DND-41 (cell line): Measurements from ENCODE around the gene ZNF608.

ENCODE experiments used
- ATAC-seq: fragments of 200-7000 bp; cut with Tn5 transposase; 3 replicates; pipeline ENCODE4 v1.9.1; 2021; ENCODE audit warnings: low read depth; ENCODE audit not compliant: insufficient read depth
- DNase-seq: peaks from one replicate; pipeline ENCODE4 v3.0.0-alpha.2; 2020
- H2AFZ ChIP-seq: 2 replicates; pipeline ENCODE4 v1.6.0; 2012; ENCODE audit warnings: low read depth, low read length
- H3K27ac ChIP-seq: 2 replicates; pipeline ENCODE4 v1.5.1; 2012; ENCODE audit warnings: low read length, inconsistent platforms
- H3K27me3 ChIP-seq: fragments of 200-600 bp; sonication (generic); 2 replicates; pipeline ENCODE4 v1.6.0; 2012; ENCODE audit warnings: low read length, mild to moderate bottlenecking, inconsistent platforms; ENCODE audit not compliant: insufficient read depth, poor library complexity
- H3K36me3 ChIP-seq: 2 replicates; pipeline ENCODE4 v1.5.1; 2012; ENCODE audit warnings: low read length, inconsistent platforms; ENCODE audit not compliant: insufficient read depth
- H3K4me1 ChIP-seq: 2 replicates; pipeline ENCODE4 v1.5.1; 2012; ENCODE audit warnings: mild to moderate bottlenecking, low read length; ENCODE audit not compliant: insufficient read depth
- H3K4me2 ChIP-seq: 2 replicates; pipeline ENCODE4 v1.6.0; 2012; ENCODE audit warnings: mild to moderate bottlenecking, moderate library complexity, low read length, inconsistent platforms; ENCODE audit not compliant: insufficient read depth
- H3K4me3 ChIP-seq, 2 experiments: fragments of 200-600 bp in 1 of 2; shearing (Covaris generic) in 1 of 2; 2 replicates each; pipeline ENCODE4 v1.5.1; 2012 to 2016; ENCODE audit warnings: inconsistent platforms in 2 of 2, low read length in 2 of 2, mild to moderate bottlenecking in 2 of 2, low read depth in 1 of 2, moderate library complexity in 1 of 2
- H3K79me2 ChIP-seq: 2 replicates; pipeline ENCODE4 v1.6.0; 2012; ENCODE audit warnings: low read length, inconsistent platforms; ENCODE audit not compliant: insufficient read depth
- H3K9ac ChIP-seq: 2 replicates; pipeline ENCODE4 v1.6.0; 2012; ENCODE audit warnings: low read depth, mild to moderate bottlenecking, inconsistent platforms, low read length, moderate library complexity
- H3K9me3 ChIP-seq: 2 replicates; pipeline ENCODE4 v1.5.1; 2012; ENCODE audit warnings: low read length, moderate library complexity, mild to moderate bottlenecking, inconsistent platforms; ENCODE audit not compliant: insufficient read depth, severe bottlenecking
- H4K20me1 ChIP-seq: 2 replicates; pipeline ENCODE4 v1.6.0; 2012; ENCODE audit warnings: low read length; ENCODE audit not compliant: insufficient read depth
- EZH2 ChIP-seq: IDR thresholded peaks from 3 replicates; pipeline ENCODE4 v1.6.1; 2012; ENCODE audit warnings: borderline replicate concordance, low read depth, mild to moderate bottlenecking, moderate library complexity, low read length, inconsistent platforms; ENCODE audit not compliant: severe bottlenecking
- TF ChIP-seq, protein P1 (sequence below): IDR thresholded peaks from 2 replicates; pipeline ENCODE4 v1.5.1; 2012; ENCODE audit warnings: borderline replicate concordance, low read length, moderate library complexity, mild to moderate bottlenecking; ENCODE audit not compliant: poor library complexity, severe bottlenecking; ENCODE audit errors: extremely low read depth

The ZNF608 gene

DNA sequence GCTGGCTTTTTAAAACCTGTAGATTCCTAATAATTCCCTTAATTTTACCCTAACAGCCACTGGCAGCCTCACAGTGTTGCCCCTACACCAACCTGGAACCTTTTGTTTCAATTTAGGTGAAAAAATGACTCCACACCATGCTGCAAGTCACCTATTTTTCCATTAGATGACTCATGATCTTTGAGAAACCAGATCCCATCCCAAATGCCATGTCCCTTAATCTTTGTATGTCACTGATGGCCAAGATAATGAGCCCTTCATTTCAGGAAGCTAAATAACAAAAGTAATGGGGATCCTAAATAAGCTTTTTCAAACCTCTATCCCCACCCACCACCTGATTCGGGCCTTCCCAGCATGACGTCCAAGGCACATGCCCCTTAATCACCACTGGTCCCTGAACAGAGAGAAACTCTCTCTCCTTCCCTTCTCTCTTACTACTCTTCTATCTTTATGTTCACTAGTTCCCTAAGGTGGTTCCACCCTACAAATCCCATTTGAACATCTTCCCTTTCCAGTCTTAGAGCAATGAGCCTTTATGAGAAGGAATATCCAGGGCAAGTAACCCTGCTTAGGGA is 33.6 kb downstream of the ZNF608 start:
- TF ChIP-seq EZH2 = no peak
- TF ChIP-seq, protein P1, sequence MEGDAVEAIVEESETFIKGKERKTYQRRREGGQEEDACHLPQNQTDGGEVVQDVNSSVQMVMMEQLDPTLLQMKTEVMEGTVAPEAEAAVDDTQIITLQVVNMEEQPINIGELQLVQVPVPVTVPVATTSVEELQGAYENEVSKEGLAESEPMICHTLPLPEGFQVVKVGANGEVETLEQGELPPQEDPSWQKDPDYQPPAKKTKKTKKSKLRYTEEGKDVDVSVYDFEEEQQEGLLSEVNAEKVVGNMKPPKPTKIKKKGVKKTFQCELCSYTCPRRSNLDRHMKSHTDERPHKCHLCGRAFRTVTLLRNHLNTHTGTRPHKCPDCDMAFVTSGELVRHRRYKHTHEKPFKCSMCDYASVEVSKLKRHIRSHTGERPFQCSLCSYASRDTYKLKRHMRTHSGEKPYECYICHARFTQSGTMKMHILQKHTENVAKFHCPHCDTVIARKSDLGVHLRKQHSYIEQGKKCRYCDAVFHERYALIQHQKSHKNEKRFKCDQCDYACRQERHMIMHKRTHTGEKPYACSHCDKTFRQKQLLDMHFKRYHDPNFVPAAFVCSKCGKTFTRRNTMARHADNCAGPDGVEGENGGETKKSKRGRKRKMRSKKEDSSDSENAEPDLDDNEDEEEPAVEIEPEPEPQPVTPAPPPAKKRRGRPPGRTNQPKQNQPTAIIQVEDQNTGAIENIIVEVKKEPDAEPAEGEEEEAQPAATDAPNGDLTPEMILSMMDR = no peak
- Histone ChIP-seq H3K4me1 (no peaks in the 10 kb centered on the region), H3K9me3 (no peaks in the 10 kb centered on the region), H3K4me2 (no peak overlapping the region), H3K27ac (no peak overlapping the region), H3K36me3 (no peaks in the 10 kb centered on the region), H4K20me1 (no peaks in the 10 kb centered on the region), H3K79me2 (peaks cover 4% of the 10 kb centered on the region; the same call in 1 of the 2 replicates), H3K27me3 (no peaks in the 10 kb centered on the region), H3K9ac (no peak overlapping the region), H3K4me3 (no peak overlapping the region), H2AFZ (no peak overlapping the region)
- no peak for ATAC-seq
- no peak for DNase-seq

DNA sequence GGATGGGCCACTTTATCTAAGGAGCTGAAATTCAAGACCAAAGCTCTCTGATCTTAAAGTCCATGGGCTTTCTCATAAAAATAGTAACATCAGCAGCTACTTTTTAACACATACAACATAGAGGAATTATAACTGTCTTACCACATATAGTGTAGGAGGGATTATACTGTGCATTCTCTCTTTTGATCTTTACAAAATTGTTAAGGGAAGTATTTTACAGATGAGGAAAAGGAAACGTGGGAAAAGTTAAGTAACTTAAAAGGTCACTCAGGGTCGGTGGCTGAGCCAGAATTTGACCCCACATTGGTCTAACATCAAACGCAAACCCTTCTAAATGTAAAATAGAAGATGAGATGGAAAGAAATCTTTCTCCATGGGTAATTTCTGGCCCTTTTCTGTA is 38.4 kb downstream of the ZNF608 start:
- DNase-seq (no peak), ATAC-seq (no peak)
- Histone ChIP-seq H3K79me2 (peaks cover 3% of the 10 kb centered on the region; the same call in 1 of the 2 replicates), H3K36me3 (no peaks in the 10 kb centered on the region), H3K9ac (no peak overlapping the region), H3K9me3 (no peaks in the 10 kb centered on the region), H4K20me1 (no peaks in the 10 kb centered on the region), H2AFZ (no peak overlapping the region), H3K27me3 (no peaks in the 10 kb centered on the region), H3K27ac (no peak overlapping the region), H3K4me3 (no peak overlapping the region), H3K4me2 (no peak overlapping the region), H3K4me1 (no peaks in the 10 kb centered on the region)
- TF ChIP-seq EZH2 = no peak
- TF ChIP-seq, protein P1 = no peak

DNA sequence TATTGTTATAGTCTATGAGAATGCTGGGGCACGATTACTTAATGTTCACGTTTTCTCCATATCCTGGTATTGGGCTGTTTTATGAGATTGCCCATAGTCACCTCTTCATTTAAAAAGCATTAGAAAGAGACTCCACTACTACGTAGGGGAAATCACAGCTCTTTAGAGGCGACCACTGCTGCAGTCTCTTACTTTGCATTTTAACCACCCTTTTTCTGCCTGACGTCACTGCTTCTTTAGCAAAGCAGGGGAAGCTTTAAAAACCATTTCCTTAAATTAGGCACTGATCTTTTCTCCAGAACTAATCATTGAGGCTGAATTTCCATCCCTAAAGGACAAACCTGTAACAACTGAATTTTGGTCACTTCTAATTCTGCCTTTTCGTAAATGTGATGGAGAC is 38.9 kb downstream of the ZNF608 start:
- H3K27me3 ChIP-seq = no peaks in the 10 kb centered on the region
- H3K4me1 ChIP-seq = peaks cover 2% of the 10 kb centered on the region; the same call in 1 of the 2 replicates
- H3K79me2 ChIP-seq = peaks cover 2% of the 10 kb centered on the region; the same call in 1 of the 2 replicates
- ATAC-seq = no peak
- no peak overlapping the region for H3K4me2 ChIP-seq
- no peak for DNase-seq
- no peak overlapping the region for H3K9ac ChIP-seq
- TF ChIP-seq EZH2 = no peak
- TF ChIP-seq, protein P1 = no peak
- H4K20me1 ChIP-seq = no peaks in the 10 kb centered on the region
- no peaks in the 10 kb centered on the region for H3K36me3 ChIP-seq
- H2AFZ ChIP-seq = no peak overlapping the region
- H3K27ac ChIP-seq = no peak overlapping the region
- no peaks in the 10 kb centered on the region for H3K9me3 ChIP-seq
- no peak overlapping the region for H3K4me3 ChIP-seq
